Measurements from ENCODE around the gene FXN.
"Not testable (repeated sequence)": the region's sequence is repeated elsewhere in the genome, so short reads cannot be mapped to it uniquely, and the experiment has no call there.

FXN gene

GRCh38 chr9:69034071-69034470 is 1.5 kb upstream of the FXN start:
- Histone ChIP-seq H3K9me3 (peaks cover 3% of the 10 kb centered on the region; the same call in 1 of the 2 replicates), H3K4me3 (no peak overlapping the region), H3K36me3 (replicated peaks) (no peaks in the 10 kb centered on the region), H3K27me3 (ENCODE audit: low read depth) (no peaks in the 10 kb centered on the region), H3K4me1 (no peaks in the 10 kb centered on the region; the same call in 1 of the 2 replicates)
- in situ Hi-C loops (cut with MboI; ENCODE audit: low sequenced_read_pairs), result no loop called here
- DNase-seq (ENCODE audit: low spot score in 2 of 2), result no peak

- Histone ChIP-seq H3K27me3 (ENCODE audit: low read depth) (no peaks in the 10 kb centered on the region), H3K4me1 (no peaks in the 10 kb centered on the region; the same call in 1 of the 2 replicates), H3K36me3 (replicated peaks) (no peaks in the 10 kb centered on the region), H3K9me3 (no peaks in the 10 kb centered on the region), H3K4me3 (peak overlapping the region; percentile 83)
- in situ Hi-C loops (cut with MboI; ENCODE audit: low sequenced_read_pairs), result no loop called here
- DNase-seq (ENCODE audit: low spot score in 2 of 2), result peak in 1 of 2 experiments; percentile 21
These were observed 757 bp downstream of the FXN start for GRCh38 chr9:69036309-69036708.

- no peaks in the 10 kb centered on the region for H3K9me3 ChIP-seq
- no peaks in the 10 kb centered on the region; the same call in 1 of the 2 replicates for H3K4me1 ChIP-seq
- no peaks in the 10 kb centered on the region for H3K27me3 ChIP-seq (ENCODE audit: low read depth)
- DNase-seq (ENCODE audit: low spot score in 2 of 2), result peak in 1 of 2 experiments; percentile 31
- in situ Hi-C loops (cut with MboI; ENCODE audit: low sequenced_read_pairs), result no loop called here
- H3K4me3 ChIP-seq, result peak overlapping the region; percentile 83
- H3K36me3 ChIP-seq (replicated peaks), result no peaks in the 10 kb centered on the region
These were observed 1.2 kb downstream of the FXN start for GRCh38 chr9:69036799-69037198.

- Histone ChIP-seq H3K4me1 (peaks cover 4% of the 10 kb centered on the region), H3K4me3 (no peak overlapping the region), H3K27me3 (ENCODE audit: low read depth) (no peaks in the 10 kb centered on the region), H3K9me3 (no peaks in the 10 kb centered on the region), H3K36me3 (replicated peaks) (peaks cover 6% of the 10 kb centered on the region; the same call in 1 of the 2 replicates)
- no peak for DNase-seq (ENCODE audit: low spot score in 2 of 2)
- in situ Hi-C loops (cut with MboI; ENCODE audit: low sequenced_read_pairs), result no loop called here
These were observed 5.1 kb downstream of the FXN start for GRCh38 chr9:69040646-69041045.

GRCh38 chr9:69044240-69045219 is 9.0 kb downstream of the FXN start:
- no peak for DNase-seq (ENCODE audit: low spot score in 2 of 2)
- in situ Hi-C loops (cut with MboI; ENCODE audit: low sequenced_read_pairs), result no loop called here
- H3K27me3 ChIP-seq (ENCODE audit: low read depth), result no peaks in the 10 kb centered on the region
- H3K4me1 ChIP-seq, result peaks cover 4% of the 10 kb centered on the region; the same call in 1 of the 2 replicates
- peaks cover 31% of the 10 kb centered on the region for H3K36me3 ChIP-seq (replicated peaks)
- H3K4me3 ChIP-seq, result no peak overlapping the region
- H3K9me3 ChIP-seq, result no peaks in the 10 kb centered on the region

GRCh38 chr9:69045821-69046220 is 10.3 kb downstream of the FXN start:
- Histone ChIP-seq H3K4me1 (peaks cover 4% of the 10 kb centered on the region; the same call in 1 of the 2 replicates), H3K36me3 (replicated peaks) (peaks cover 31% of the 10 kb centered on the region), H3K9me3 (no peaks in the 10 kb centered on the region), H3K27me3 (ENCODE audit: low read depth) (no peaks in the 10 kb centered on the region), H3K4me3 (no peak overlapping the region)
- DNase-seq (ENCODE audit: low spot score in 2 of 2), result no peak
- in situ Hi-C loops (cut with MboI; ENCODE audit: low sequenced_read_pairs), result no loop called here

GRCh38 chr9:69046723-69047122 is 11.2 kb downstream of the FXN start:
- in situ Hi-C loops (cut with MboI; ENCODE audit: low sequenced_read_pairs), result no loop called here
- Histone ChIP-seq H3K4me3 (no peak overlapping the region), H3K4me1 (peaks cover 4% of the 10 kb centered on the region; the same call in 1 of the 2 replicates), H3K9me3 (no peaks in the 10 kb centered on the region), H3K36me3 (replicated peaks) (peaks cover 31% of the 10 kb centered on the region), H3K27me3 (ENCODE audit: low read depth) (no peaks in the 10 kb centered on the region)
- no peak for DNase-seq (ENCODE audit: low spot score in 2 of 2)

- H3K9me3 ChIP-seq, result no peaks in the 10 kb centered on the region
- peaks cover 2% of the 10 kb centered on the region; the same call in 1 of the 2 replicates for H3K4me1 ChIP-seq
- H3K36me3 ChIP-seq (replicated peaks), result peaks cover 31% of the 10 kb centered on the region
- in situ Hi-C loops (cut with MboI; ENCODE audit: low sequenced_read_pairs), result no loop called here
- DNase-seq (ENCODE audit: low spot score in 2 of 2), result no peak
- H3K27me3 ChIP-seq (ENCODE audit: low read depth), result no peaks in the 10 kb centered on the region
- H3K4me3 ChIP-seq, result no peak overlapping the region
These were observed 11.8 kb downstream of the FXN start for GRCh38 chr9:69047371-69047770.

GRCh38 chr9:69049094-69049493 is 13.5 kb downstream of the FXN start:
- in situ Hi-C loops (cut with MboI; ENCODE audit: low sequenced_read_pairs), result no loop called here
- DNase-seq (ENCODE audit: low spot score in 2 of 2), result no peak

GRCh38 chr9:69050936-69051335 is 15.4 kb downstream of the FXN start:
- not testable (repeated sequence) for H3K9me3 ChIP-seq; H3K27me3 ChIP-seq (ENCODE audit: low read depth); H3K4me1 ChIP-seq; DNase-seq (ENCODE audit: low spot score in 2 of 2); H3K4me3 ChIP-seq
- in situ Hi-C loops (cut with MboI; ENCODE audit: low sequenced_read_pairs), result loop anchor here (25.0 kb wide), 1 partner anchor 861 kb away; no protein-coding TSS in a partner anchor
- H3K36me3 ChIP-seq (replicated peaks), result peaks cover 39% of the 10 kb centered on the region

More at GRCh38 chr9:69049094-69049493, 13.5 kb downstream of the FXN start:
- Histone ChIP-seq H3K9me3 (no peaks in the 10 kb centered on the region), H3K4me3 (no peak overlapping the region), H3K4me1 (no peaks in the 10 kb centered on the region; the same call in 1 of the 2 replicates), H3K27me3 (ENCODE audit: low read depth) (no peaks in the 10 kb centered on the region), H3K36me3 (replicated peaks) (peaks cover 29% of the 10 kb centered on the region)

GRCh38 chr9:69054989-69055388 is 19.4 kb downstream of the FXN start:
- in situ Hi-C loops (cut with MboI; ENCODE audit: low sequenced_read_pairs), result loop anchor here (5.0 to 25.0 kb wide), 2 partner anchors 147 to 857 kb away; no protein-coding TSS in a partner anchor
- Histone ChIP-seq H3K4me1 (no peaks in the 10 kb centered on the region; the same call in 1 of the 2 replicates), H3K9me3 (no peaks in the 10 kb centered on the region), H3K4me3 (no peak overlapping the region), H3K36me3 (replicated peaks) (peaks cover 33% of the 10 kb centered on the region), H3K27me3 (ENCODE audit: low read depth) (no peaks in the 10 kb centered on the region)
- DNase-seq (ENCODE audit: low spot score in 2 of 2), result no peak

GRCh38 chr9:69056191-69056815 is 20.8 kb downstream of the FXN start:
- H3K4me1 ChIP-seq, result no peaks in the 10 kb centered on the region; the same call in 1 of the 2 replicates
- H3K27me3 ChIP-seq (ENCODE audit: low read depth), result no peaks in the 10 kb centered on the region
- no peaks in the 10 kb centered on the region for H3K9me3 ChIP-seq
- H3K36me3 ChIP-seq (replicated peaks), result peaks cover 33% of the 10 kb centered on the region
- in situ Hi-C loops (cut with MboI; ENCODE audit: low sequenced_read_pairs), result loop anchor here (5.0 to 25.0 kb wide), 2 partner anchors 146 to 856 kb away; no protein-coding TSS in a partner anchor
- no peak for DNase-seq (ENCODE audit: low spot score in 2 of 2)
- H3K4me3 ChIP-seq, result no peak overlapping the region

GRCh38 chr9:69058101-69058500 is 22.5 kb downstream of the FXN start:
- Histone ChIP-seq H3K4me3 (no peak overlapping the region), H3K27me3 (ENCODE audit: low read depth) (no peaks in the 10 kb centered on the region), H3K4me1 (no peaks in the 10 kb centered on the region; the same call in 1 of the 2 replicates), H3K9me3 (no peaks in the 10 kb centered on the region), H3K36me3 (replicated peaks) (peaks cover 32% of the 10 kb centered on the region)
- in situ Hi-C loops (cut with MboI; ENCODE audit: low sequenced_read_pairs), result loop anchor here (5.0 to 25.0 kb wide), 2 partner anchors 144 to 854 kb away; no protein-coding TSS in a partner anchor
- no peak for DNase-seq (ENCODE audit: low spot score in 2 of 2)

Data from HAP-1 (cell line).